HepG2 (cell line): Measurements from ENCODE around the gene SHPK. TPM values are rescaled to one million over a fixed set of nuclear protein-coding genes. Genes with fewer than 3 reads are reported as not detected.
A peak's percentile ranks its signal among the peaks of the same experiment; 100 is the strongest.

Experiments used
- CC2D1A ChIP-seq: sonication (generic); formaldehyde crosslinking; IDR thresholded peaks from 2 replicates; pipeline ENCODE4 v1.8.1; 2023; ENCODE audit warnings: mild to moderate bottlenecking, missing genetic modification reagents
- CREB3 ChIP-seq: sonication (generic); formaldehyde crosslinking; IDR thresholded peaks from 2 replicates; pipeline ENCODE4 v1.5.0; 2020; ENCODE audit warnings: missing genetic modification reagents
- EP300 ChIP-seq, 3 experiments: sonication (generic) in 1 of 3; formaldehyde crosslinking in 1 of 3; IDR thresholded peaks; 2 replicates each; pipeline versions ENCODE4 v1.5.1 to v1.6.1; 2011 to 2020; ENCODE audit warnings: low read depth in 2 of 3, low read length in 2 of 3, borderline replicate concordance in 1 of 3, improper control_type of control experiment in 1 of 3, mild to moderate bottlenecking in 1 of 3, missing genetic modification reagents in 1 of 3, moderate library complexity in 1 of 3
- FLYWCH1 ChIP-seq: sonication (generic); formaldehyde crosslinking; IDR thresholded peaks from 2 replicates; pipeline ENCODE4 v1.8.1; 2023; ENCODE audit warnings: mild to moderate bottlenecking, missing genetic modification reagents
- JARID2 ChIP-seq: sonication (generic); formaldehyde crosslinking; IDR thresholded peaks from 2 replicates; pipeline ENCODE4 v1.8.1; 2023; ENCODE audit warnings: missing genetic modification reagents, inconsistent platforms; ENCODE audit not compliant: insufficient replicate concordance
- KLF15 ChIP-seq: sonication (generic); formaldehyde crosslinking; IDR thresholded peaks from 2 replicates; pipeline ENCODE4 v1.8.1; 2023; ENCODE audit warnings: borderline replicate concordance, mild to moderate bottlenecking, inconsistent platforms, missing genetic modification reagents, mixed read lengths
- MEF2D ChIP-seq: sonication (generic); formaldehyde crosslinking; IDR thresholded peaks from 2 replicates; pipeline ENCODE4 v1.5.1; 2020; ENCODE audit warnings: mild to moderate bottlenecking, missing genetic modification reagents
- MEIS1 ChIP-seq: sonication (generic); formaldehyde crosslinking; IDR thresholded peaks from 2 replicates; pipeline ENCODE4 v1.9.0; 2021; ENCODE audit warnings: mild to moderate bottlenecking, missing genetic modification reagents, moderate library complexity, borderline replicate concordance
- MIER3 ChIP-seq: IDR thresholded peaks from 2 replicates; pipeline ENCODE4 v1.6.1; 2016; ENCODE audit warnings: missing compliant biosample characterization, borderline replicate concordance
- MXI1 ChIP-seq: IDR thresholded peaks from 3 replicates; pipeline ENCODE4 v1.6.1; 2012; ENCODE audit warnings: low read depth, low read length, inconsistent platforms, borderline replicate concordance
- NFATC3 ChIP-seq: sonication (generic); formaldehyde crosslinking; IDR thresholded peaks from 2 replicates; pipeline ENCODE4 v1.5.1; 2020; ENCODE audit warnings: mild to moderate bottlenecking, missing genetic modification reagents
- NR2F2 ChIP-seq: IDR thresholded peaks from 2 replicates; pipeline ENCODE4 v1.6.1; 2012; ENCODE audit warnings: low read depth, inconsistent platforms, borderline replicate concordance
- SMAD3 ChIP-seq: sonication (generic); formaldehyde crosslinking; IDR thresholded peaks from 2 replicates; pipeline ENCODE4 v1.4.0; 2020; ENCODE audit warnings: missing genetic modification reagents
- SP140L ChIP-seq: sonication (generic); formaldehyde crosslinking; IDR thresholded peaks from 2 replicates; pipeline ENCODE4 v1.4.0; 2020; ENCODE audit warnings: missing genetic modification reagents, borderline replicate concordance
- TBX2 ChIP-seq: sonication (generic); formaldehyde crosslinking; IDR thresholded peaks from 2 replicates; pipeline ENCODE4 v1.5.0; 2020; ENCODE audit warnings: missing genetic modification reagents, mild to moderate bottlenecking, borderline replicate concordance
- TEAD3 ChIP-seq: optimal IDR thresholded peaks from 2 replicates; pipeline ENCODE3; 2016; ENCODE audit warnings: borderline replicate concordance
- THYN1 ChIP-seq: sonication (generic); formaldehyde crosslinking; IDR thresholded peaks from 2 replicates; pipeline ENCODE4 v1.8.1; 2023; ENCODE audit warnings: low read depth, mild to moderate bottlenecking, moderate library complexity, missing genetic modification reagents, borderline replicate concordance
- ZNF292 ChIP-seq: sonication (generic); formaldehyde crosslinking; IDR thresholded peaks from 2 replicates; pipeline ENCODE4 v1.8.1; 2022; ENCODE audit warnings: mild to moderate bottlenecking, low read depth, missing genetic modification reagents, borderline replicate concordance
- ZNF367 ChIP-seq: sonication (generic); formaldehyde crosslinking; IDR thresholded peaks from 2 replicates; pipeline ENCODE4 v1.4.0; 2020; ENCODE audit warnings: missing genetic modification reagents, borderline replicate concordance
- ZNF558 ChIP-seq: sonication (generic); formaldehyde crosslinking; IDR thresholded peaks from 2 replicates; pipeline ENCODE4 v1.9.0; 2022; ENCODE audit warnings: mild to moderate bottlenecking, missing genetic modification reagents, borderline replicate concordance
- ZNF570 ChIP-seq: sonication (generic); formaldehyde crosslinking; IDR thresholded peaks from 2 replicates; pipeline ENCODE4 v1.4.0; 2020; ENCODE audit warnings: mild to moderate bottlenecking, missing genetic modification reagents, borderline replicate concordance
- ZNF687 ChIP-seq: sonication (generic); formaldehyde crosslinking; IDR thresholded peaks from 2 replicates; pipeline ENCODE4 v1.5.1; 2020; ENCODE audit warnings: mild to moderate bottlenecking, missing genetic modification reagents, moderate library complexity
- ZNF761 ChIP-seq: sonication (generic); formaldehyde crosslinking; conservative IDR thresholded peaks from 2 replicates; pipeline ENCODE4 v1.4.0; 2020; ENCODE audit warnings: mild to moderate bottlenecking, missing genetic modification reagents
- ZNF816 ChIP-seq: sonication (generic); formaldehyde crosslinking; IDR thresholded peaks from 2 replicates; pipeline ENCODE4 v1.8.0; 2022; ENCODE audit warnings: missing genetic modification reagents, mild to moderate bottlenecking, borderline replicate concordance
- polyA plus RNA-seq, 8 experiments: library from polyadenylated mRNA; depleted of rRNA in 3 of 8; stranded (reverse) in 7 of 8; unstranded in 1 of 8; fragments of >200 nt; fragmentation: Illumina TruSeq in 4 of 8; extraction: Trizol in 4 of 8; gene quantifications; 2 replicates each; pipeline versions ENCODE4 v1.2.1 to v1.2.3, GENCODE V29; 2011 to 2016; ENCODE audit warnings: low read depth in 4 of 8, missing spikeins in 1 of 8, mixed read lengths in 1 of 8; ENCODE audit not compliant: insufficient read depth in 1 of 8
- total RNA-seq, 5 experiments: library from RNA; depleted of rRNA; stranded (reverse); fragments of >200 nt; fragmentation: Illumina TruSeq; extraction: Trizol; gene quantifications; 2 replicates each; pipeline ENCODE4 v1.2.3, GENCODE V29; 2016; ENCODE audit warnings: low read depth in 1 of 5

The SHPK gene
- total and polyA plus RNA-seq, 2 of the 13 experiments (the other 11 are each of a cell fraction or from before 2014, with no cell fraction given): 16.2 to 30.9 TPM

- TF ChIP-seq SMAD3 (CRISPR knock-in tag) (peak; percentile 10; the same call in 1 of the 2 replicates), THYN1 (CRISPR knock-in tag) (0 out of 2 replicates have a peak, but pooled peaks have one; percentile 14), ZNF687 (CRISPR knock-in tag) (peak; percentile 68), TBX2 (CRISPR knock-in tag) (peak; percentile 44; the same call in 1 of the 2 replicates), ZNF816 (no peak), CC2D1A (CRISPR knock-in tag) (no peak), ZNF761 (CRISPR knock-in tag) (no peak), MEIS1 (CRISPR knock-in tag) (no peak; the same call in 1 of the 2 replicates), KLF15 (CRISPR knock-in tag) (0 out of 2 replicates have a peak, but pooled peaks have one; percentile 10), MXI1 (no peak), CREB3 (no peak), NR2F2 (0 out of 2 replicates have a peak, but pooled peaks have one; percentile 32), MEF2D (CRISPR knock-in tag) (no peak), SP140L (CRISPR knock-in tag) (no peak), ZNF570 (CRISPR knock-in tag) (0 out of 2 replicates have a peak, but pooled peaks have one; percentile 35), TEAD3 (CRISPR knock-in tag) (peak; percentile 21), FLYWCH1 (CRISPR knock-in tag) (no peak), EP300 (IDR thresholded peaks at IDR 0.05; ENCODE audit: low read depth in 2 of 2, low read length in 2 of 2) (no peak), EP300 (CRISPR knock-in tag; IDR thresholded peaks at IDR 0.05; ENCODE audit: borderline replicate concordance) (no peak), ZNF292 (CRISPR knock-in tag) (no peak), MIER3 (no peak), JARID2 (CRISPR knock-in tag) (no peak), ZNF367 (CRISPR knock-in tag) (no peak), ZNF558 (CRISPR knock-in tag) (no peak), NFATC3 (CRISPR knock-in tag) (no peak)
Measured at GRCh38 chr17:3635474-3636153, 436 bp downstream of the SHPK start (continued).
